ENCODE results near the gene ZNF763.

DNA sequence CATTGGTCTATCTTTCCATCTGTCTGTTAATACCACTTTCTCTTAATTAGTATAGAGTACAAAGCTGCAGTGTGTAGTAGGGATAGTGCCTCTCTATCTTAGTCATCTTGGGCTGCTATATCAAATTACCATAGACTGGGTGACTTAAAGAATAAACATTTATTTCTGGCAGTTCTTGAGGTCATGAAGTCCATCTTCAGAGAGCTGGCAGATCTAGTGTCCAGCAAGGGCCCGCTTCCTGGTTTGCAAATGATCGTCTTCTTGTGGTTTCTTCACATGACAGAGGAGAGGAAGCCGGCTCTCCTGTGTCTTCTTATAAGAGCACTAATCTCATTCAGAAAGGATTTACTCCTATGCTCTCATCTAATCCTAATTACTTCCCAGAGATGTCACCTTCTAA lies 33.8 kb upstream of the ZNF763 start:
- TF ChIP-seq EZH2phosphoT487 (IDR thresholded peaks at IDR 0.05; ENCODE audit: insufficient read depth, low read depth) (no peak), EZH2 (IDR thresholded peaks at IDR 0.05; ENCODE audit: insufficient read depth, poor library complexity, severe bottlenecking) (no peak)
